ENCODE data around the gene SCRN2.

SCRN2 gene

GRCh38 chr17:47846716-47847340 lies 5.8 kb upstream of the SCRN2 start:
- no peak for DNase-seq (ENCODE audit: low read depth in 2 of 2)

DNA sequence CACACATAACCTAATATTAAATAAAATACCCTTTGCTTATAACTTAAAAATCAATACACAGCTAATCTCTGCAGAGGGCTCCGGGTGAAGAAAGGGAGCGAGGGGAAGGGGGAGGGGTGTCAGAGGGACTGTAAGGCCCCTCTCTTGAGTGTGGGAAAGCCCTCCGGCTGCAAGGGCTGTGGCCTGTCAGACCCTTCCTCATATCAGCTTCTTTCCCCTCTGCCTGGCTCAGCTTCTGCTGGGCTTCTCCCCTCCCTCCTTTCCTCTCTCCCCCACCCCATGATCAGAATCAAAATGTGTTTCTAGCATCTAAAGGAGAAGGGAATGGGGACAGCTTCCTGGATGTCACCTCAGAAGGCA lies 4.6 kb upstream of the SCRN2 start:
- no peak for DNase-seq (ENCODE audit: low read depth in 2 of 2)

DNA sequence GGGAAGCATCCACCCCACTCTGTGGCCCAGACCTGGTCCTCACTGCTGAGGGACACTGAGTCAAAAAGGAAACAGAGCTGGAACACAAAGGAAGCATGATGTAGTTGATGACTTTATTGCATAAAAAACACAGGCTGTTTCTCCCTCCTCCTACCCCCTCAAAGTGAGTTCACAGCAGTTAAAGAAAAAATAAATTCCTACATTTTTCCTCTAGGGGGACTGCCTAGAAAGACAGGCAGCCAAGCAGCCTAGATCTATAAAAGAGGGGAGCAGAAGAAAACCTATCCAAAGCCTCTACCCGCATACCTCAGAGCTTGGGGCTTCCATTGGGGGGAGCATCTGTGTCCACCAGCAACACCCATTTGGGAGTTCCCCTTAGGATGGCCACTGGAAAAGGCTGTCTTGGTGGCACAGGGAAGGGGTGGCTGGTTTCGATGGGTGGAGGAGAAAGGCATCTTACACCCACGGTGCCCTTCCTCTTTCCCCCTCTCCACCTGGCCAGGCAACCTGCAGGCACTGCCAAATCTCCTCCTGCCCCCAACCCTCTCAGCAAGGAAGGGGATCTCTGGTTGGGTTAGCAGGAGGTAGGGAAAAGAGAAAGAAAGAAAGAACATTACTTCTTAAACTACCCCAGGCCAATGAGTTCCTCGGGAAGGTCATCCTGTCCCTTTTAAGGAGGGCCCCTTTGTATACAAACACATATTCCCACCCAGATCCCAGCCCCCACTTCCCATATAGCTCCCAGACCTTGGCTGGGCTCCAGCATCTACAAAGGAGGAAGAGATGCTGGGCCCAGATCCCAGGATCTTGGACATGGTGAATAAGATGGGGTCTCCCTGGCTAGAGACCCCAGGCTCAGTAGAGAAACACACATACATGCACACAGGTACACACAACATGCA lies 4.0 kb upstream of the SCRN2 start:
- DNase-seq (ENCODE audit: low read depth in 2 of 2): no peak

DNA sequence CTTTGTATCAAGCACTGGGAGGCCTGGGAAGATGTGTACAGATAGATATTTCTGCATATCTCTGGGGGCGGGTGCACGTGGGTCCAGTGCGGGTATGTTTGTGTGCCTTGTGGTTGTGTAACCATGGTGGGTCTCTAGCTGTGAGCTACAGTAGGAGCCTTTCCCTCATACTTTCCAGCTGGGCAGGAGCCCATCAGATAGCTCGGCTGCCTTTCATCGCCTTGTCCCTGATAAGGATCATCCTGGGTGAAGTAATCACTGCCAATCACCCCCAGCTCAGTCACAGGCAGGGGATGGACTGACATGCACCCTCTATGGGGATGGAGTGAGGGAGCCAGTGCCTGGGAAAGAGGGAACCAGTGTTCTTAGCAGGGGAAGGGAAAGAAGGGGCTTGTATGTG lies 3.2 kb upstream of the SCRN2 start:
- no peak for DNase-seq (ENCODE audit: low read depth in 2 of 2)

GRCh38 chr17:47843391-47843730 lies 2.3 kb upstream of the SCRN2 start:
- DNase-seq (ENCODE audit: low read depth in 2 of 2): no peak

DNA sequence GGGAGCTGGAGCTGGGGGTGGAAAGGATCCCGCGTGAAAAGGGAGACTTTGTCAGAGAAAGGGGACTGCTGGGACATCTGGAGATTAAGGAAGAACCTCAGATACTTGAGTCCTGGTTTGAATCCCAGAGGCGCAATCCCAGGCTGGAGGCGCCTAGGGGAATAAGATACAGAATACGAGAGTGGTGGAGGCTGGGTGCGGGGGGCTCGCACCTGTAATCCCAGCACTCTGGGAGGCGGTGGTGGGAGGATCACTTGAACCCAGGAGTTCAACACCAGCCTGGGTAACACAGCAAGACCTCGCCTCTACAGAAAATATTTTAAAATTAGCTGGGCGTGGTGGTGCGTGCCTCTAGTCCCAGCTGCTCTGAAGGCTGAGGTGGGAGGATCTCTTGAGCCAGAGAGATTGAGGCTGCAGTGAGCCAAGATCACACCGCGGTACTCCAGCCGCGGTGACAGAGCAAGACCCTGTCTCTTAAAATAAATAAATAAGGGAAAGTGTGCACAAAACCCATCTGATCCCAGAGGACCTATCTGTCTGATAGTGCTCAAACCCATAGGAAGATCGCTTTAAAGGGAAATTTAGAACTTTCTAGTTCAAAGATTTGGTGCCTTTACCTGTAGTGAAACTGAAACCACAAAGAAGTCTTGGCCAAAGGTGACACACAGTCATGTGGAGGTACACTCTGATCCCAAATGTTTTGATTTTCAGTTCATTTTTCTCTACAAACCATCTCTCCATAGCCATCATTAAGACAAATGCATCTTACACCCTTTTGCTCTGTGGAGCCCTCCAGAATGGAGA lies 617 bp upstream of the SCRN2 start:
- no peak for DNase-seq (ENCODE audit: low read depth in 2 of 2)

GRCh38 chr17:47840001-47840741 lies 902 bp downstream of the SCRN2 start:
- no peak for DNase-seq (ENCODE audit: low read depth in 2 of 2)

- no peak for DNase-seq (ENCODE audit: low read depth in 2 of 2)
Observed at GRCh38 chr17:47839071-47839470, 2.0 kb downstream of the SCRN2 start.

DNA sequence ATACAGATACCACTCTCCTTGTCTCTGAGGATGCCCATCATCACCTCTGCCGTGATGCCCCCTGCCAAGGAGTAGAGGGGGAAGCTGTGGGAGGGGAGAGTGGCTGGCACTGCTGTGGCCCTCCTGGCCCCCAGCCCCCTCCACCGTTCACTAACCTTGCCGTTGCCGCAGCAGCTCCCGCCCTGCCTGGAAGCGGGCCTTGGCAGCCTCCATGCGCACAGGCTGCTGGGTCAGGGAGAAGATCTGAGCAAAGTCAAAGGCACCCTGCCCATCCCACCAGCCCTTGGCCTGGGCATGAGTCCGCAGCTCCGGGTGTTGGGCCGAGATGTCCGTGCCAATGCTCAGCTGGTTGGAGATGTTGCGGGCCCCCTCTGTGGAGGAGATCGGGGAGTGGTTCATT lies 2.4 kb downstream of the SCRN2 start:
- no peak for DNase-seq (ENCODE audit: low read depth in 2 of 2)

- no peak for DNase-seq (ENCODE audit: low read depth in 2 of 2)
Observed at GRCh38 chr17:47837401-47838039, 3.6 kb downstream of the SCRN2 start.

- DNase-seq (ENCODE audit: low read depth in 2 of 2): no peak
Observed at GRCh38 chr17:47836601-47837000, 4.5 kb downstream of the SCRN2 start.

- DNase-seq (ENCODE audit: low read depth in 2 of 2): no peak
Observed at GRCh38 chr17:47834756-47835155, 6.3 kb downstream of the SCRN2 start.

- DNase-seq (ENCODE audit: low read depth in 2 of 2): no peak
Observed at GRCh38 chr17:47831934-47832327, 9.1 kb downstream of the SCRN2 start.

DNA sequence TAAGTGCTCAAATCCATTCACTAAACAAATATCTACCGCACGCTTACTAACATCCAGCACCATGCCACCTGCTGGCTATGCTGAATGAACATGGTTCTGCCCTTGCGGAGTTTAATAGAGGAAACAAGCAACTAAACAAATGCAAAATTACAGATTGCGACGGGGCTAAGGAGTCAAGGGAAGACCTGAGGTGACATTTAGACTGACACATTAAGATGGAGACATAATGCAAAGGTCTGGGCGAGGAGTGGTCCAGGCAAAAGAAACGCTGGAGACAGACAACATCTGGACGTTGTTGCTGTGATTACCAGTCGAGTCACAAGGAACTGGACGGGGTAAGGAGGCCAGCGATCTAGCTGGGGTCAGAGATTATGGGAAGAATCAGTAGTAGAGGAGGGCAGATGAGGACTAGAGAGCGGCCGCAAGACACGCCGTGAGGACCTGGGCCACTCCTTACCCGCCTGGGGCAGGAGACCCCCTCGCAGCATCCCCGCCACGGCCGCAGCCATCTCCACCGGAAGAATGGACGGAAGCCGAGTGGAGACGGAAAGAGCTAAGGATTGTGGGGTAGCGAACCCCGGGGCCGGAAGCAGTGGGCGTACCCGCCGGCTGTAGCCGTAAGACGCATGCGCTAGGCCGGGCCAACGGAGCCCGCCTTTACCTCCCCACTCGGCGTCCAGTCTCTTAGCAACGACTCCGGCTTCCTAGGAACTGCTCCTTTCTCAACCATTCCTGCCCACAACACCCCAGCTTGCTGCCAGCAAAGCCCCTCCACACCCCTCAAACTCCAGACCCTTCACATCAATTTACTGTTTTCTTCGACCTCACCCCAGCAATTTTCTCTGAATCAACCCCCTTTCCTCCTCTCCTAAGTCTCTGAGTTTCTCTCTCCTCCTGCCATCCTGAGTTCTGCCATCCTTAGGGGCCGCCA lies 9.8 kb downstream of the SCRN2 start, which contains the start of the genes LRRC46 and MRPL10:
TSS of gene LRRC46 (plus strand) at position 668 of the 931 bp plus-strand sequence. CDS start 320 bp downstream, outside the sequence.
TSS of gene MRPL10 (minus strand) at position 539 of the 931 bp plus-strand sequence. CDS start at position 509, 30 bp downstream.
- peak; percentile 92 to 94 for DNase-seq (ENCODE audit: low read depth in 2 of 2)

- DNase-seq (ENCODE audit: low read depth in 2 of 2): no peak
Observed at GRCh38 chr17:47830396-47831002, 10.6 kb downstream of the SCRN2 start.

DNA sequence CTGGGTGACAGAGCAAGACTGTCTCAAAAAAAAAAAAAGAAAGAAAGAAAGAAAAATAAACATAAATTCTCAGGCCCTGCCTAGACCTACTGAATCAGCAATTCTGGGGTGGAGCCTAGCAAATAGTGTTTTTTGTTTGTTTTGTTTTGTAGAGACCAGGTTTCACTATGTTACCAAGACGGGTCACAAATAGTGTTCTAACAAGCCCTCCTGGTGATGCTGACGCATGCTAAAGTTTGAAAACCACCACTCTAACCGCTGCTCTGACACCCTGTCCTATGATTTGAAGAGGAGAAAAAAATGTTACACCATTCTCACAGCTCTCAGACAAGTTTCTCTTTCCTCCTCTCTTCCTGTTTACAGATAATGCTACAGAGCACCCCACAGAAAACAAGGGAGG lies 11.2 kb downstream of the SCRN2 start:
- no peak for DNase-seq (ENCODE audit: low read depth in 2 of 2)

DNA sequence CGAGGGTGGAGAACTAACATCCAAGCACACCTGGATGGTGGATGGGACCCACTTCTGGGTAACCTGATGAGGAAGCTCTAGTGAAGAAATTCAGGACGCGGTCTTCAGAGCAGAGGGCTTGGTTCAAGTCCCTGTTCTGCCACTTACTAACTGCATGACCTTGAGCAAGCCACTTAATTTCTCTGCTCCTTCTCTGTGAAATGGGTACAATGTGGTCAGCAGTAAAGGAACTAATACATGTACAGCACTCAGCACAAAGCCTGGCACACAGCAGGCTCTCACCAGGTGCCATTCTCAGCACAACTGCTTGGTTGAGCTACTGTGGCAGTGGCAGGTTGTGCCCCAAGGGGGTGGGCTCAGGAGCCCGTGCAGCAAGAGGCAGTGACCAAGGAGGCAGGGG lies 17.6 kb downstream of the SCRN2 start:
- DNase-seq (ENCODE audit: low read depth in 2 of 2): no peak

DNA sequence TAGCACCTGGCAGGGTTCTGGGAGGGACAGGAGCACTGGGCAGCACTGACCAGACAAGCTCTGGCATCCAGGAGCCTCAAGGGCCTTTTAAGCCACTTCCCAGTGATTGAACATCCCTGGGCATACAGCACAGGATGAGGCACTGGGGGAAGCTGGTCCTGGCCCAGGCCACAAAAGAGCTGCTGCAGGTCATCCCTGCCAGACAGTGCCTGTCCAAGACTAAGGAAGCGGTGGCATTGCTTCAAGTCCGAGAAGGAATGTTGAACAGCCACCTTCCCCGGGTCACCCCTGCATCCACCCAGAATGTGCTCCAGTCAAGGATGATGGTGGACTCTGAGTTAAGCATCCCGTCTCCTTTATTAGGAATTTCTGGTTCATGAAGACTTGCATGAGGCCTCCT lies 18.3 kb downstream of the SCRN2 start:
- no peak for DNase-seq (ENCODE audit: low read depth in 2 of 2)
